ENCODE measurements around the gene PRKG1.

PRKG1 gene

DNA sequence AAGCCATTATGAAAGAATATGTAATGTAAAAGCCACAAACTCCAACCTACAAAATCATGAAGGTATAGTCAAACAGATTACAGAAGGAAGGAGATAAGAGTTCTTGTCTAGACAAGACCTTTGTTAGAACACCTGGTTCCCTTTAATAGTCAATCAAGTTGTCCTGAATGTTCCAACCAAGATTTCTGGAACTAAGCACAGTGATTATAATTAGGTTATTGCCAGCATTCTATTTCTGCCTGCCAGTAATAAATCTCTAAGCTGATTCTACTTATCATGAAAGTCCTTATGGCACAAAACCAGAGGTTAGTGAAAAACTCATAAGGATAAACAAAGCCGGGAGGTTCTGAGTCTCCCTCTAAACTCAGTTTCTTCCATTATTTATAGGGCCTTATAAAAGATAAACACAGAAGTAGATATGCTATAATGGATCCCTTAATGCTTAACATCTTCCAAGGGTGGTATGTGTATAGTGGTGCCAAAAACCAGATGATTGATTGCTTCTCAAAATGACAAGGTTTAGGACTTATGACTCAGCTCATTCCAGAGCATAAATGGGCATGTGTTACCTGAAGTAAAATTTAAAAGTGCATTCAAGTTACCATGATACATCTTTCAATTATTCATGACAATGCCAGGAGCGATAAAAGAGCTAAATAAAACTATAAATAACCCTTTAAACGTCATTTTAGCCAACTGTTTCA is 387.9 kb downstream of the PRKG1 start:
- H3K9me2 ChIP-seq (replicated peaks; ENCODE audit: insufficient read depth, low read length): no peaks in the 10 kb centered on the region
- H4K20me1 ChIP-seq (ENCODE audit: low read depth, low read length): no peaks in the 10 kb centered on the region
- no peak overlapping the region for H3K4me3 ChIP-seq (ENCODE audit: insufficient read depth, low read length, poor library complexity, severe bottlenecking)
- no peak overlapping the region for H2AFZ ChIP-seq (ENCODE audit: low read depth, low read length, severe bottlenecking)
- H3F3A ChIP-seq (ENCODE audit: insufficient read depth): no peaks in the 10 kb centered on the region
- no peaks in the 10 kb centered on the region for H3K9me3 ChIP-seq (ENCODE audit: insufficient read depth, low read length)
- H3K27ac ChIP-seq (ENCODE audit: low read depth, low read length): no peak overlapping the region
- TF ChIP-seq EZH2phosphoT487 (conservative IDR thresholded peaks at IDR 0.05; ENCODE audit: low read length): no peak
- TF ChIP-seq, protein P1, sequence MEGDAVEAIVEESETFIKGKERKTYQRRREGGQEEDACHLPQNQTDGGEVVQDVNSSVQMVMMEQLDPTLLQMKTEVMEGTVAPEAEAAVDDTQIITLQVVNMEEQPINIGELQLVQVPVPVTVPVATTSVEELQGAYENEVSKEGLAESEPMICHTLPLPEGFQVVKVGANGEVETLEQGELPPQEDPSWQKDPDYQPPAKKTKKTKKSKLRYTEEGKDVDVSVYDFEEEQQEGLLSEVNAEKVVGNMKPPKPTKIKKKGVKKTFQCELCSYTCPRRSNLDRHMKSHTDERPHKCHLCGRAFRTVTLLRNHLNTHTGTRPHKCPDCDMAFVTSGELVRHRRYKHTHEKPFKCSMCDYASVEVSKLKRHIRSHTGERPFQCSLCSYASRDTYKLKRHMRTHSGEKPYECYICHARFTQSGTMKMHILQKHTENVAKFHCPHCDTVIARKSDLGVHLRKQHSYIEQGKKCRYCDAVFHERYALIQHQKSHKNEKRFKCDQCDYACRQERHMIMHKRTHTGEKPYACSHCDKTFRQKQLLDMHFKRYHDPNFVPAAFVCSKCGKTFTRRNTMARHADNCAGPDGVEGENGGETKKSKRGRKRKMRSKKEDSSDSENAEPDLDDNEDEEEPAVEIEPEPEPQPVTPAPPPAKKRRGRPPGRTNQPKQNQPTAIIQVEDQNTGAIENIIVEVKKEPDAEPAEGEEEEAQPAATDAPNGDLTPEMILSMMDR (IDR thresholded peaks at IDR 0.05; ENCODE audit: insufficient read depth, low read length, poor library complexity, severe bottlenecking): no peak
- H3K9ac ChIP-seq (ENCODE audit: low read length): no peak overlapping the region
- no peaks in the 10 kb centered on the region for H3K36me3 ChIP-seq (ENCODE audit: low read length)
- no peak overlapping the region for H3K4me2 ChIP-seq (ENCODE audit: low read depth, low read length, poor library complexity, severe bottlenecking)
- H3K79me2 ChIP-seq (ENCODE audit: insufficient read depth, low read length): no peaks in the 10 kb centered on the region
- H3K27me3 ChIP-seq (ENCODE audit: low read length): no peaks in the 10 kb centered on the region

DNA sequence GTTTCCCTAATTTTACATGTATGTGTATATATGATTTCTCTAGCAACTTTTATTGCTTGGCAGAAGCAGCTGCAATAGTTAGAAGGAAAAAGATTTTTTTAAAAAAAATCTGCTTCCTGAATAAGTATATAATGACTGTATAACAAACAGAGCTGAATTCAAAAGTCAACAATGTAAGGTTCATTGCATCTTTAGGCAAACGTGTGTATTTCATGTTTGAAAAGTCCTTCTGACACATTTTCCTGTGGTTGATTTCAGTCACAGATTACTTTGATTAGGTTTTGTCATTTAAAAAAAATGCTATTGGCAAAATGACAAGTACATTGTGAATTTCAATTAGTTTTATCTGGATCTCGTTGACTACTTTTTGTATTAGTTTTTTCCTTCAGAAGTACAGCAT is 394.1 kb downstream of the PRKG1 start:
- no peak overlapping the region for H3K27ac ChIP-seq (ENCODE audit: low read depth, low read length)
- TF ChIP-seq, protein P1 (IDR thresholded peaks at IDR 0.05; ENCODE audit: insufficient read depth, low read length, poor library complexity, severe bottlenecking): no peak
- no peak for TF ChIP-seq EZH2phosphoT487 (conservative IDR thresholded peaks at IDR 0.05; ENCODE audit: low read length)
- H3F3A ChIP-seq (ENCODE audit: insufficient read depth): no peaks in the 10 kb centered on the region
- H2AFZ ChIP-seq (ENCODE audit: low read depth, low read length, severe bottlenecking): no peak overlapping the region
- no peaks in the 10 kb centered on the region; the same call in 1 of the 2 replicates for H3K36me3 ChIP-seq (ENCODE audit: low read length)
- no peak overlapping the region for H3K4me2 ChIP-seq (ENCODE audit: low read depth, low read length, poor library complexity, severe bottlenecking)
- H3K9ac ChIP-seq (ENCODE audit: low read length): no peak overlapping the region
- H3K4me3 ChIP-seq (ENCODE audit: insufficient read depth, low read length, poor library complexity, severe bottlenecking): no peak overlapping the region
- no peaks in the 10 kb centered on the region for H3K9me2 ChIP-seq (replicated peaks; ENCODE audit: insufficient read depth, low read length)
- H3K79me2 ChIP-seq (ENCODE audit: insufficient read depth, low read length): no peaks in the 10 kb centered on the region
- H3K9me3 ChIP-seq (ENCODE audit: insufficient read depth, low read length): no peaks in the 10 kb centered on the region
- no peaks in the 10 kb centered on the region for H4K20me1 ChIP-seq (ENCODE audit: low read depth, low read length)
- H3K27me3 ChIP-seq (ENCODE audit: low read length): no peaks in the 10 kb centered on the region

DNA sequence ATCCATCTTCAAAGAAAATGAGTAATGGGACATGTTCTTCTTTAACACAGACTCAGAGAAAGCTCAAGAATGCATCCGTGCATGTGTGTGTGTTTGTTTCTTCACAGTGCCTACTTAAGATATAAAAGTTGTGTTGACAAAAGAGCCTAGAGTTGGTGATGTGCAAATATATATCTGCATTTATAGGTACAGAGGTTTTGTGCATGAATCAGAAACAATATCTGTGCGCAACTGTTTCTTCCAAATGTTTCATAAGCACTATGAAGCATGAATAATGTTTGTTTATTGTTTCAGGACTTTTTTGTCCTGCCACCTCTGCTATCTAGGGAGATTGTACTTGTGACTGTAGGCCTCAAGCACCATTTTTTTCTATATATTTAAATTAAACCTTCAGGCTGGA is 395.4 kb downstream of the PRKG1 start:
- no peaks in the 10 kb centered on the region for H3K79me2 ChIP-seq (ENCODE audit: insufficient read depth, low read length)
- no peak overlapping the region for H3K4me2 ChIP-seq (ENCODE audit: low read depth, low read length, poor library complexity, severe bottlenecking)
- H3K27me3 ChIP-seq (ENCODE audit: low read length): no peaks in the 10 kb centered on the region
- TF ChIP-seq, protein P1 (IDR thresholded peaks at IDR 0.05; ENCODE audit: insufficient read depth, low read length, poor library complexity, severe bottlenecking): no peak
- no peak for TF ChIP-seq EZH2phosphoT487 (conservative IDR thresholded peaks at IDR 0.05; ENCODE audit: low read length)
- no peaks in the 10 kb centered on the region for H3F3A ChIP-seq (ENCODE audit: insufficient read depth)
- no peaks in the 10 kb centered on the region for H3K9me2 ChIP-seq (replicated peaks; ENCODE audit: insufficient read depth, low read length)
- no peak overlapping the region for H3K27ac ChIP-seq (ENCODE audit: low read depth, low read length)
- no peak overlapping the region for H3K9ac ChIP-seq (ENCODE audit: low read length)
- H3K9me3 ChIP-seq (ENCODE audit: insufficient read depth, low read length): no peaks in the 10 kb centered on the region
- no peak overlapping the region for H2AFZ ChIP-seq (ENCODE audit: low read depth, low read length, severe bottlenecking)
- H4K20me1 ChIP-seq (ENCODE audit: low read depth, low read length): no peaks in the 10 kb centered on the region
- H3K4me3 ChIP-seq (ENCODE audit: insufficient read depth, low read length, poor library complexity, severe bottlenecking): no peak overlapping the region
- H3K36me3 ChIP-seq (ENCODE audit: low read length): no peaks in the 10 kb centered on the region; the same call in 1 of the 2 replicates
